ENCODE results near the gene C1QTNF8. TPM values are rescaled to one million over a fixed set of nuclear protein-coding genes. Genes with fewer than 3 reads are reported as not detected.

Gene C1QTNF8
- total RNA-seq, 1 experiment from 2014 or later = not detected

- Histone ChIP-seq H4K91ac (ENCODE audit: insufficient read length, low read depth, low read length) (no peak overlapping the region), H3K79me2 (ENCODE audit: insufficient read depth, low read length) (no peaks in the 10 kb centered on the region), H3K27me3 (ENCODE audit: insufficient read depth, low read length) (no peaks in the 10 kb centered on the region), H3K79me1 (ENCODE audit: insufficient read depth, low read depth, low read length, poor library complexity, severe bottlenecking) (no peaks in the 10 kb centered on the region), H2AFZ (ENCODE audit: low read length) (no peak overlapping the region), H3K18ac (ENCODE audit: insufficient read length, low read depth, low read length) (no peak overlapping the region), H4K5ac (ENCODE audit: insufficient read length, low read depth, low read length) (no peak overlapping the region), H2BK20ac (ENCODE audit: low read depth, low read length, poor library complexity, severe bottlenecking) (no peak overlapping the region), H3K27ac (ENCODE audit: insufficient read length, low read depth, low read length) (no peak overlapping the region), H3K9me3 (ENCODE audit: control insufficient read depth, low read depth, low read length) (no peaks in the 10 kb centered on the region), H3K4me2 (ENCODE audit: insufficient read depth, insufficient read length, low read length) (no peak overlapping the region), H3K14ac (ENCODE audit: insufficient read depth, low read length) (no peak overlapping the region), H2BK12ac (ENCODE audit: insufficient read length, low read depth, low read length) (no peak overlapping the region), H3K56ac (ENCODE audit: insufficient read length, low read depth, low read length) (no peak overlapping the region), H3K23me2 (ENCODE audit: insufficient read length, low read depth, low read length, poor library complexity, severe bottlenecking) (no peaks in the 10 kb centered on the region), H4K8ac (replicated peaks; ENCODE audit: insufficient read length, low read depth, low read length) (no peak overlapping the region), H3K4ac (ENCODE audit: low read depth, low read length) (no peak overlapping the region), H3K9ac (ENCODE audit: extremely low read depth, insufficient read length, low read length) (no peak overlapping the region), H2AK5ac (ENCODE audit: insufficient read length, low read length) (no peak overlapping the region), H2BK5ac (ENCODE audit: insufficient read length, low read length) (no peak overlapping the region), H2BK15ac (ENCODE audit: low read depth, low read length) (no peak overlapping the region), H3K23ac (ENCODE audit: insufficient read length, low read depth, low read length) (no peak overlapping the region), H3T11ph (ENCODE audit: low read length) (no peak overlapping the region), H4K20me1 (ENCODE audit: control insufficient read depth, insufficient read depth, insufficient read length) (no peaks in the 10 kb centered on the region), H2BK120ac (ENCODE audit: low read depth, low read length, poor library complexity, severe bottlenecking) (no peak overlapping the region), H3K4me1 (ENCODE audit: insufficient read depth, low read length) (no peaks in the 10 kb centered on the region)
- DNase-seq = no peak
- peaks cover 4 to 9% of the 10 kb centered on the region in 2 experiments; a peak in 4 of 5 replicates for H3K9me3 Mint-ChIP-seq
- H3K27ac Mint-ChIP-seq = peak overlapping the region in 1 of 3 experiments; percentile 80; a peak in 2 of 7 replicates
- no peaks in the 10 kb centered on the region for H3K27me3 Mint-ChIP-seq (ENCODE audit: low read depth)
- peaks cover 0 to 14% of the 10 kb centered on the region in 2 experiments; a peak in 2 of 4 replicates for H3K4me1 Mint-ChIP-seq
- H3K4me3 Mint-ChIP-seq = no peak overlapping the region
- no CpG with 5 or more reads among the region's 13 CpGs for WGBS (ENCODE audit: extremely low coverage, insufficient read length, low lambda C conversion rate)
- TF ChIP-seq CTCF (conservative IDR thresholded peaks at IDR 0.05) = no peak
- H3K36me3 Mint-ChIP-seq (ENCODE audit: insufficient read depth in 1 of 3, low read depth in 3 of 3) = peaks cover 0 to 5% (median 3%) of the 10 kb centered on the region in 3 experiments; a peak in 3 of 7 replicates
These were observed 1.9 kb downstream of the C1QTNF8 start for GRCh38 chr16:1094124-1094479.
